ENCODE data around the gene ACAA1.
"Not testable (repeated sequence)": the region's sequence is repeated elsewhere in the genome, so short reads cannot be mapped to it uniquely, and the experiment has no call there.

Gene ACAA1

GRCh38 chr3:38094999-38095398 is 41.9 kb downstream of the ACAA1 start:
- Histone ChIP-seq H3K4me1 (ENCODE audit: control insufficient read depth in 5 of 5, insufficient read depth in 5 of 5, low read length in 5 of 5) (peaks cover 0 to 8% (median 0%) of the 10 kb centered on the region in 5 donors), H3K4me3 (ENCODE audit: low read depth in 1 of 5, low read length in 5 of 5) (no peak overlapping the region), H3K36me3 (ENCODE audit: control insufficient read depth in 5 of 5, insufficient read depth in 5 of 5, low read length in 5 of 5) (no peaks in the 10 kb centered on the region), H3K9me3 (ENCODE audit: control insufficient read depth in 5 of 5, low read length in 5 of 5) (no peaks in the 10 kb centered on the region), H3K9ac (ENCODE audit: low read length in 5 of 5) (no peak overlapping the region), H3K27ac (ENCODE audit: low read depth, low read length) (no peak overlapping the region), H3K27me3 (ENCODE audit: control insufficient read depth in 5 of 5, insufficient read depth in 4 of 5, low read length in 5 of 5) (peaks cover 0 to under 1% (median 0%) of the 10 kb centered on the region in 5 donors)

DNA sequence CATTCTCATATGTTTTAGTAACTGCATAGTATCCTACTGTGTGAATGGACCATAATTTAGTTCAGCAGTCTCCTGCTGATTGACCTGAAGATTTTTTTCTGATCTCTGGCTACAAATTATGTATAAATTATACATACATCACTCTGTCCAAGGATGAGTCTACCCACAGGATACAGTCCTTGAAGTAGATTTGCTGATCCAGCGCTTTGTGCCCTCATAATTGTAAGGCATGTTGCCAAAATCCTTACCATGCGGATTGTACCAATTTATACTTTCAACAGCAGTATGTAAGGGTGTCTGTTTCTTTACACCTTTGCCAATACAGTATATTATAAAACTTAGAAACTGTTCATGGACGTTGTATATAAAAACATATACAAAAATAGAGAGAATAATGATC is 46.5 kb downstream of the ACAA1 start:
- no peaks in the 10 kb centered on the region for H3K27me3 ChIP-seq (ENCODE audit: control insufficient read depth in 5 of 5, insufficient read depth in 4 of 5, low read length in 5 of 5)

DNA sequence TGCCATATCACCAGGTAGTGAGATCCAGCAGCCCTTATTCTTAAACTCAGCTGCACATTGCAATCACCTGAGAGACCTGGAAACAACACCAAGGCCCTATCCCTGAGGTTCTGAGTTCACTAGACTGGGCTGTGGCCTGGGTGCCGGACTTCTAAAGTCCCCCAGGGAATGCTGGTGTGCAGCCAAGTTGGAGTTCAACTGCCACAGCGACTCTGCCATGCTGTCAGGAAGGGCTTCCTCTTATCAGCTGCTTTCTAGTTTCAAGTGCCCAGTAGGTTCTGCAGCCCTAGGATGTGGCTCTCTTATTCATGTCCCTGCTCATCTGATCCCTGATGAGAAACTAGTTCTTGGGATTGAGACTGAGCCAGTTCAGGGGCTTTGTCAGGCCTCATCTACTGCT is 47.8 kb downstream of the ACAA1 start:
- no peaks in the 10 kb centered on the region for H3K27me3 ChIP-seq (ENCODE audit: control insufficient read depth in 5 of 5, insufficient read depth in 4 of 5, low read length in 5 of 5)
- no peak overlapping the region for H3K9ac ChIP-seq (ENCODE audit: low read length in 5 of 5)
- H3K27ac ChIP-seq (ENCODE audit: low read depth, low read length), result no peak overlapping the region
- H3K4me3 ChIP-seq (ENCODE audit: low read depth in 1 of 5, low read length in 5 of 5), result no peak overlapping the region
- no peaks in the 10 kb centered on the region for H3K36me3 ChIP-seq (ENCODE audit: control insufficient read depth in 5 of 5, insufficient read depth in 5 of 5, low read length in 5 of 5)
- H3K4me1 ChIP-seq (ENCODE audit: control insufficient read depth in 5 of 5, insufficient read depth in 5 of 5, low read length in 5 of 5), result peaks cover 0 to 24% (median 20%) of the 10 kb centered on the region in 5 donors
- peaks cover 0 to 3% (median 3%) of the 10 kb centered on the region in 5 donors for H3K9me3 ChIP-seq (ENCODE audit: control insufficient read depth in 5 of 5, low read length in 5 of 5)

More for the DNA sequence above, 46.5 kb downstream of the ACAA1 start:
- no peaks in the 10 kb centered on the region for H3K9me3 ChIP-seq (ENCODE audit: control insufficient read depth in 5 of 5, low read length in 5 of 5)
- H3K36me3 ChIP-seq (ENCODE audit: control insufficient read depth in 5 of 5, insufficient read depth in 5 of 5, low read length in 5 of 5), result no peaks in the 10 kb centered on the region
- H3K4me1 ChIP-seq (ENCODE audit: control insufficient read depth in 5 of 5, insufficient read depth in 5 of 5, low read length in 5 of 5), result peaks cover 0 to 23% (median 14%) of the 10 kb centered on the region in 5 donors
- no peak overlapping the region for H3K27ac ChIP-seq (ENCODE audit: low read depth, low read length)
- no peak overlapping the region for H3K9ac ChIP-seq (ENCODE audit: low read length in 5 of 5)
- H3K4me3 ChIP-seq (ENCODE audit: low read depth in 1 of 5, low read length in 5 of 5), result no peak overlapping the region

DNA sequence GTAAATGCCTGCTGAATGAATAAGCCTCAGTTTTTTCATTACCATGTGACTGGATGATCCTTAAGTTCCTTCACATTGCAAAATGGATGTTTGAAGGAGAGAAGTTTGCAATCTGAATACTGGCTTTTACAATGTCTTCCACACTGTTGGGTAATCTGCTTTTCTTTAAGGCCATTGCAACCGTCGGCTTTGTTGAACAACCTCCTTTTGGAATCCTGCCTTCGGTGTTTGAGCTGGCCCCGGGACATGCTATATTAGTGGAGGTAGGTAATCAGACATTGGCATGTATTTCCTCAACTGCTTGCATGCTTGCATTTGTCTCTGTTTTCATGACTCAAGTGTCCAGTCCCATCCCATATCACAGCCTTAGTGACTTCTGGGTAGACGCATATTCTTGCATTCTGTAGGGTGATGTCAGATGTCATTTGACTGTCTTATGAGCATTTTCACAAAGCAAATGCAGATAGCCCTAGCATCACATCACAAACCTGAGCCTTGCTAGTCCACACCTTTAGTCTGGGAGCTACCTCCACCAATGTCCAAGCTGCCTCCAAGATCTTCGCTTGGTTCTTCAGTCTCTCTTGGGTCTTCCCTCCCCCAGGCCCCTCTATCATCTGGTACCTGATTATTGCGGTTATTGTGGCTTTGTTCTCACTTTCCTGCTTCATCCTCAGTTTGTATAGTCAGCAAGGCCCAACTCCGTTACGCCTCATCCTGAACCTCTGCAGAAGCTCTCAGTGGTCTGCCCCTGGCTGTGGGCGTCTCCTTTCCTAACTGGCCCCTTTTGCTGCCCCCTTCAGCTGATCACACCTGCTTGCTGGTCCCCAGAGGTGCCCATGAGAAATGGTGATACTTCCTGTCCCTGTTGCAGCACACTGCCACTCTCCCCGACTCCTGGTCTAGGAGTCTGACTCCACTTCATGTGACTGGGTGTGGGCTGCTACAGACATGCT is 48.5 kb downstream of the ACAA1 start:
- H3K36me3 ChIP-seq (ENCODE audit: control insufficient read depth in 5 of 5, insufficient read depth in 5 of 5, low read length in 5 of 5), result no peaks in the 10 kb centered on the region
- H3K4me1 ChIP-seq (ENCODE audit: control insufficient read depth in 5 of 5, insufficient read depth in 5 of 5, low read length in 5 of 5), result peaks cover 0 to 20% (median 18%) of the 10 kb centered on the region in 5 donors
- H3K27ac ChIP-seq (ENCODE audit: low read depth, low read length), result no peak overlapping the region
- H3K27me3 ChIP-seq (ENCODE audit: control insufficient read depth in 5 of 5, insufficient read depth in 4 of 5, low read length in 5 of 5), result no peaks in the 10 kb centered on the region
- no peak overlapping the region for H3K4me3 ChIP-seq (ENCODE audit: low read depth in 1 of 5, low read length in 5 of 5)
- H3K9me3 ChIP-seq (ENCODE audit: control insufficient read depth in 5 of 5, low read length in 5 of 5), result peaks cover 0 to 7% (median 6%) of the 10 kb centered on the region in 5 donors
- H3K9ac ChIP-seq (ENCODE audit: low read length in 5 of 5), result no peak overlapping the region

DNA sequence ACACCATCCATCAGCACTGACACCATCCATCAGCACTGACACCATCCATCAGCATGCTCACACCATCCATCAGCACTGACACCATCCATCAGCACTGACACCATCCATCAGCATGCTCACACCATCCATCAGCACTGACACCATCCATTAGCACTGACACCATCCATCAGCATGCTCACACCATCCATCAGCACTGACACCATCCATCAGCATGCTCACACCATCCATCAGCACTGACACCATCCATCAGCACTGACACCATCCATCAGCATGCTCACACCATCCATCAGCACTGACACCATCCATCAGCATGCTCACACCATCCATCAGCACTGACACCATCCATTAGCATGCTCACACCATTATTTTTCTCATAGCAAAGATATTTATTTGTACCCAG is 49.6 kb downstream of the ACAA1 start:
- not testable (repeated sequence) for H3K4me3 ChIP-seq (ENCODE audit: low read depth in 1 of 5, low read length in 5 of 5); H3K9me3 ChIP-seq (ENCODE audit: control insufficient read depth in 5 of 5, low read length in 5 of 5); H3K27ac ChIP-seq (ENCODE audit: low read depth, low read length); H3K27me3 ChIP-seq (ENCODE audit: control insufficient read depth in 5 of 5, insufficient read depth in 4 of 5, low read length in 5 of 5); H3K9ac ChIP-seq (ENCODE audit: low read length in 5 of 5); H3K36me3 ChIP-seq (ENCODE audit: control insufficient read depth in 5 of 5, insufficient read depth in 5 of 5, low read length in 5 of 5)
- peaks cover 0 to 20% (median 18%) of the 10 kb centered on the region in 5 donors for H3K4me1 ChIP-seq (ENCODE audit: control insufficient read depth in 5 of 5, insufficient read depth in 5 of 5, low read length in 5 of 5)

DNA sequence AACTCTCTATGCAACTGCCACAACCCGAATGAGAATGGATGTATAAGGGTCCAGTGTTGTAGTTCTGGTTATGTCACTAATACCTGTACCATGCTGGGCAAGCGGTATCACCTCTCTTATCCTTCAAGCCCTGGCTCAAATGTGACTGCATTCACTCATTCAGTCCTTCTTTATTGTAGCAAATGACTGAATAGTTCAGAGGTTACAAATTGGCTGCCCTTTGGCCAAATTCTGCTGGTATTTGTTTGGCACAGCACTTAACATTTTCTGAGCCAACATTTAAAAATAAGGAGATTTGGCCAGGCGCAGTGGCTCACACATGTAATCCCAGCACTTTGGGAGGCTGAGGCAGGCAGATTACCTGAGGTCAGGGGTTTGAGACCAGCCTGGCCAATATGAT is 50.4 kb downstream of the ACAA1 start:
- H3K27me3 ChIP-seq (ENCODE audit: control insufficient read depth in 5 of 5, insufficient read depth in 4 of 5, low read length in 5 of 5), result no peaks in the 10 kb centered on the region
- peaks cover 0 to 20% (median 18%) of the 10 kb centered on the region in 5 donors for H3K4me1 ChIP-seq (ENCODE audit: control insufficient read depth in 5 of 5, insufficient read depth in 5 of 5, low read length in 5 of 5)
- peak overlapping the region; percentile 66 for H3K27ac ChIP-seq (ENCODE audit: low read depth, low read length)
- no peak overlapping the region for H3K4me3 ChIP-seq (ENCODE audit: low read depth in 1 of 5, low read length in 5 of 5)
- no peak overlapping the region for H3K9ac ChIP-seq (ENCODE audit: low read length in 5 of 5)
- no peaks in the 10 kb centered on the region for H3K36me3 ChIP-seq (ENCODE audit: control insufficient read depth in 5 of 5, insufficient read depth in 5 of 5, low read length in 5 of 5)
- H3K9me3 ChIP-seq (ENCODE audit: control insufficient read depth in 5 of 5, low read length in 5 of 5), result peaks cover 0 to 7% (median 6%) of the 10 kb centered on the region in 5 donors

- H3K27ac ChIP-seq (ENCODE audit: low read depth, low read length), result peak overlapping the region; percentile 66
- H3K36me3 ChIP-seq (ENCODE audit: control insufficient read depth in 5 of 5, insufficient read depth in 5 of 5, low read length in 5 of 5), result no peaks in the 10 kb centered on the region
- peaks cover 0 to 7% (median 6%) of the 10 kb centered on the region in 5 donors for H3K9me3 ChIP-seq (ENCODE audit: control insufficient read depth in 5 of 5, low read length in 5 of 5)
- peaks cover 0 to 20% (median 18%) of the 10 kb centered on the region in 5 donors for H3K4me1 ChIP-seq (ENCODE audit: control insufficient read depth in 5 of 5, insufficient read depth in 5 of 5, low read length in 5 of 5)
- H3K4me3 ChIP-seq (ENCODE audit: low read depth in 1 of 5, low read length in 5 of 5), result no peak overlapping the region
- H3K27me3 ChIP-seq (ENCODE audit: control insufficient read depth in 5 of 5, insufficient read depth in 4 of 5, low read length in 5 of 5), result no peaks in the 10 kb centered on the region
- no peak overlapping the region for H3K9ac ChIP-seq (ENCODE audit: low read length in 5 of 5)
Measured at GRCh38 chr3:38085943-38086324, 51.0 kb downstream of the ACAA1 start.

GRCh38 chr3:38085311-38085942 is 51.5 kb downstream of the ACAA1 start:
- Histone ChIP-seq H3K4me3 (ENCODE audit: low read depth in 1 of 5, low read length in 5 of 5) (no peak overlapping the region), H3K4me1 (ENCODE audit: control insufficient read depth in 5 of 5, insufficient read depth in 5 of 5, low read length in 5 of 5) (peaks cover 0 to 20% (median 18%) of the 10 kb centered on the region in 5 donors), H3K27ac (ENCODE audit: low read depth, low read length) (peak overlapping the region; percentile 66), H3K36me3 (ENCODE audit: control insufficient read depth in 5 of 5, insufficient read depth in 5 of 5, low read length in 5 of 5) (no peaks in the 10 kb centered on the region), H3K9me3 (ENCODE audit: control insufficient read depth in 5 of 5, low read length in 5 of 5) (peaks cover 0 to 7% (median 6%) of the 10 kb centered on the region in 5 donors), H3K9ac (ENCODE audit: low read length in 5 of 5) (no peak overlapping the region), H3K27me3 (ENCODE audit: control insufficient read depth in 5 of 5, insufficient read depth in 4 of 5, low read length in 5 of 5) (no peaks in the 10 kb centered on the region)

GRCh38 chr3:38084334-38085310 is 52.3 kb downstream of the ACAA1 start:
- Histone ChIP-seq H3K36me3 (ENCODE audit: control insufficient read depth in 5 of 5, insufficient read depth in 5 of 5, low read length in 5 of 5) (no peaks in the 10 kb centered on the region), H3K4me3 (ENCODE audit: low read depth in 1 of 5, low read length in 5 of 5) (peak overlapping the region in 1 of 5 donors; percentile 44), H3K27me3 (ENCODE audit: control insufficient read depth in 5 of 5, insufficient read depth in 4 of 5, low read length in 5 of 5) (no peaks in the 10 kb centered on the region), H3K27ac (ENCODE audit: low read depth, low read length) (peak overlapping the region; percentile 66), H3K4me1 (ENCODE audit: control insufficient read depth in 5 of 5, insufficient read depth in 5 of 5, low read length in 5 of 5) (peaks cover 0 to 24% (median 20%) of the 10 kb centered on the region in 5 donors), H3K9me3 (ENCODE audit: control insufficient read depth in 5 of 5, low read length in 5 of 5) (peaks cover 0 to 7% (median 6%) of the 10 kb centered on the region in 5 donors), H3K9ac (ENCODE audit: low read length in 5 of 5) (no peak overlapping the region)

All from subcutaneous abdominal adipose tissue (tissue), 5 donors.